ENCODE results near the gene CDH4. TPM values are rescaled to one million over a fixed set of nuclear protein-coding genes. Genes with fewer than 3 reads are reported as not detected.

Gene CDH4
- total RNA-seq, 2 experiments from 2014 or later: 0.11 to 0.18 TPM

GRCh38 chr20:61320691-61321425 lies 68.8 kb downstream of the CDH4 start:
- ChIA-PET POLR2A (no interaction called here), CTCF (no interaction called here)
- DNase-seq (no peak), ATAC-seq (no peak)
- Mint-ChIP-seq H3K4me1 (ENCODE audit: low read depth) (no peaks in the 10 kb centered on the region), H3K9me3 (no peaks in the 10 kb centered on the region), H3K27me3 (no peaks in the 10 kb centered on the region), H3K27ac (no peak overlapping the region), H3K4me3 (no peak overlapping the region), H3K36me3 (ENCODE audit: low read depth) (no peaks in the 10 kb centered on the region)
- TF ChIP-seq, protein P1, sequence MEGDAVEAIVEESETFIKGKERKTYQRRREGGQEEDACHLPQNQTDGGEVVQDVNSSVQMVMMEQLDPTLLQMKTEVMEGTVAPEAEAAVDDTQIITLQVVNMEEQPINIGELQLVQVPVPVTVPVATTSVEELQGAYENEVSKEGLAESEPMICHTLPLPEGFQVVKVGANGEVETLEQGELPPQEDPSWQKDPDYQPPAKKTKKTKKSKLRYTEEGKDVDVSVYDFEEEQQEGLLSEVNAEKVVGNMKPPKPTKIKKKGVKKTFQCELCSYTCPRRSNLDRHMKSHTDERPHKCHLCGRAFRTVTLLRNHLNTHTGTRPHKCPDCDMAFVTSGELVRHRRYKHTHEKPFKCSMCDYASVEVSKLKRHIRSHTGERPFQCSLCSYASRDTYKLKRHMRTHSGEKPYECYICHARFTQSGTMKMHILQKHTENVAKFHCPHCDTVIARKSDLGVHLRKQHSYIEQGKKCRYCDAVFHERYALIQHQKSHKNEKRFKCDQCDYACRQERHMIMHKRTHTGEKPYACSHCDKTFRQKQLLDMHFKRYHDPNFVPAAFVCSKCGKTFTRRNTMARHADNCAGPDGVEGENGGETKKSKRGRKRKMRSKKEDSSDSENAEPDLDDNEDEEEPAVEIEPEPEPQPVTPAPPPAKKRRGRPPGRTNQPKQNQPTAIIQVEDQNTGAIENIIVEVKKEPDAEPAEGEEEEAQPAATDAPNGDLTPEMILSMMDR (IDR thresholded peaks at IDR 0.05): no peak
- intact Hi-C loops (cut with micrococcal nuclease): no loop called here

DNA sequence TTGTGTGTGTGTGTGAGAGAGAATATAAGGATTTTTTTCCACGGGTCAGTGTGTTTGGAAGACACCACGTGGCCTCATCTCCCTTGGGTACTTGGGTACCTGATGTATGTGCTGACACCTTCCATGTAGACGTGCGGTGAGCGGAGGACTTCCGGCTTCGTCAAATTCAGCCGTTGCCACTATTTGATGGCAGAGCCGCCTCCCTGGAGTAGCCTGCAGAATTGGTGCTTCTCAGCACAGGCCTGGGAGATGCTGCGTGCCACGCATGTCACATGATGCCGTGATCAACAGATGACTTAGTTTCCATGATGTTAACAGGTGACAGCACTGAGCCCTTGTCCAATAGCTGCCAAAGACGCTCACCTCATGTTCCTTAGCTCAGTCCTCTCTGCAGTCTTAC lies 69.4 kb downstream of the CDH4 start:
- CTCF ChIA-PET: no interaction called here
- DNase-seq (no peak), ATAC-seq (no peak)
- no peaks in the 10 kb centered on the region for H3K9me3 Mint-ChIP-seq
- no peaks in the 10 kb centered on the region for H3K36me3 Mint-ChIP-seq (ENCODE audit: low read depth)
- TF ChIP-seq, protein P1 (IDR thresholded peaks at IDR 0.05): no peak
- H3K27ac Mint-ChIP-seq: no peak overlapping the region
- intact Hi-C loops (cut with micrococcal nuclease): no loop called here
- POLR2A ChIA-PET: no interaction called here
- H3K4me3 Mint-ChIP-seq: no peak overlapping the region
- no peaks in the 10 kb centered on the region for H3K27me3 Mint-ChIP-seq
- H3K4me1 Mint-ChIP-seq (ENCODE audit: low read depth): no peaks in the 10 kb centered on the region

GRCh38 chr20:61322151-61322865 lies 70.2 kb downstream of the CDH4 start:
- Mint-ChIP-seq H3K36me3 (ENCODE audit: low read depth) (no peaks in the 10 kb centered on the region), H3K27ac (no peak overlapping the region), H3K4me1 (ENCODE audit: low read depth) (no peaks in the 10 kb centered on the region), H3K9me3 (no peaks in the 10 kb centered on the region), H3K27me3 (no peaks in the 10 kb centered on the region), H3K4me3 (no peak overlapping the region)
- DNase-seq (no peak), ATAC-seq (no peak)
- intact Hi-C loops (cut with micrococcal nuclease): no loop called here
- TF ChIP-seq, protein P1 (IDR thresholded peaks at IDR 0.05): no peak
- ChIA-PET CTCF (no interaction called here), POLR2A (no interaction called here)

GRCh38 chr20:61324906-61325305 lies 72.8 kb downstream of the CDH4 start:
- H3K27ac Mint-ChIP-seq: no peak overlapping the region

GRCh38 chr20:61325718-61326117 lies 73.7 kb downstream of the CDH4 start:
- intact Hi-C loops (cut with micrococcal nuclease): no loop called here

More at GRCh38 chr20:61324906-61325305, 72.8 kb downstream of the CDH4 start:
- no peaks in the 10 kb centered on the region for H3K27me3 Mint-ChIP-seq
- ChIA-PET CTCF (no interaction called here), POLR2A (no interaction called here)
- intact Hi-C loops (cut with micrococcal nuclease): no loop called here
- ATAC-seq (no peak), DNase-seq (no peak)
- H3K4me3 Mint-ChIP-seq: no peak overlapping the region
- no peaks in the 10 kb centered on the region for H3K9me3 Mint-ChIP-seq
- TF ChIP-seq, protein P1 (IDR thresholded peaks at IDR 0.05): no peak
- H3K4me1 Mint-ChIP-seq (ENCODE audit: low read depth): no peaks in the 10 kb centered on the region
- H3K36me3 Mint-ChIP-seq (ENCODE audit: low read depth): no peaks in the 10 kb centered on the region

More at GRCh38 chr20:61325718-61326117, 73.7 kb downstream of the CDH4 start:
- Mint-ChIP-seq H3K9me3 (no peaks in the 10 kb centered on the region), H3K36me3 (ENCODE audit: low read depth) (no peaks in the 10 kb centered on the region), H3K4me1 (ENCODE audit: low read depth) (no peaks in the 10 kb centered on the region), H3K27ac (no peak overlapping the region), H3K27me3 (no peaks in the 10 kb centered on the region), H3K4me3 (no peak overlapping the region)
- TF ChIP-seq, protein P1 (IDR thresholded peaks at IDR 0.05): no peak
- CTCF ChIA-PET: no interaction called here
- DNase-seq: no peak
- ATAC-seq: no peak
- POLR2A ChIA-PET: no interaction called here
